ENCODE data around the gene GLA. TPM values are rescaled to one million over a fixed set of nuclear protein-coding genes. Genes with fewer than 3 reads are reported as not detected.

GLA gene
- polyA plus RNA-seq, 5 donors, result 23.9 to 31.4 (median 27.5) TPM

DNA sequence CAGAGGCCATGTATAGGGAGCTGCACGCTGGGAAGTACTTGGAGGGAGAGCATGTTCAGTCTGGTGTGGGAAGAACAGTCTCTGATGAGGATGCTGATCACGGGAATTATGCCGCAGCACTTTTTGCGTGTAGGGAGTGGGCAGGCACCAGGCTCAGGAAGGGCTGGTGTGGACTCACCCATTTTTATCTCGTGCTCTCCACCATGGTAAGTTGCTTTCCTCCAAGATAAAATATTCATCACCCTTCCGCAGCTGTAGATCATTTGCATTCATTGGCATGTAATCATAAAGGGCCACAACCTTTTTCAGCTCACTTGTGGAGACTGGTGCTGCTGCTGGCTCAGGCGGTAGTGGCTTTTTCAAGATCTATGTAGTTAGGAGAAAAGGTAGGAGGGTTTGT, 47.3 kb downstream of the GLA start:
- no peak for DNase-seq

GRCh38 chrX:101359966-101360365, 47.8 kb downstream of the GLA start:
- no peak for DNase-seq

- DNase-seq, result no peak
These were observed 50.4 kb downstream of the GLA start for GRCh38 chrX:101357166-101357795.

DNA sequence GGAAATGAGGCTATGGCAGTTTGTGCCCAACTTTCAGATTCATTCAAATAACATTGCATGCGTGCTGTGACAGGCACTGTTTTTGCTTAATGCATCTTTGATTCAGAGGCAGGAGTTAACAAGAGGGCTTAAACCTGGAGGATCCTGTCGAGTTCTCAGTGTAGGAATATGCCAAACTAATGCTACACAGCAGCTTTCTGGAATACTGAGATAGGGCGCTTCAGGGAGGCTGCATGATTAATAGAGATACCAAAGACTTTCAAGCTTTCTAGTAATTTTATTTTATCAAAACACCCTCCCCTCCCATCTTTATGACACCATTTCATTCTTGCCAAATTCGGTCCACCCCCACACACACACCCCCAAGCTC, 58.5 kb downstream of the GLA start:
- DNase-seq, result no peak

GRCh38 chrX:101348452-101349192, 59.1 kb downstream of the GLA start, which contains the start of gene TIMM8A:
TIMM8A (minus strand) TSS chrX:101348742; CDS start chrX:101348664, 78 bp downstream.
- peak; percentile 65 to 74 for DNase-seq

GRCh38 chrX:101347859-101348451, 59.8 kb downstream of the GLA start:
- DNase-seq, result no peak

Other genes starting within 250 kb of the GLA start
- gene DRP2, start 188.1 kb downstream of the GLA start, polyA plus RNA-seq (ENCODE audit: insufficient read depth in 1 of 5, insufficient read length in 5 of 5, low replicate concordance in 1 of 5), result 1 to 10 TPM; 1.4 to 2.1 (median 1.9) TPM
- under 1 TPM; 0.27 to 0.55 (median 0.37) TPM for gene TAF7L, start 116.6 kb downstream of the GLA start, polyA plus RNA-seq (ENCODE audit: insufficient read depth in 1 of 5, insufficient read length in 5 of 5, low replicate concordance in 1 of 5)
- gene TIMM8A, start 59.2 kb downstream of the GLA start, polyA plus RNA-seq (ENCODE audit: insufficient read depth in 1 of 5, insufficient read length in 5 of 5, low replicate concordance in 1 of 5), result 10 to 100 TPM; 11.3 to 15.6 (median 14.9) TPM
- gene BTK, start 21.7 kb downstream of the GLA start, polyA plus RNA-seq (ENCODE audit: insufficient read depth in 1 of 5, insufficient read length in 5 of 5, low replicate concordance in 1 of 5), result 1 to 10 TPM; 3.7 to 6.0 (median 4.2) TPM
- gene RPL36A, start 16.9 kb downstream of the GLA start, polyA plus RNA-seq (ENCODE audit: insufficient read depth in 1 of 5, insufficient read length in 5 of 5, low replicate concordance in 1 of 5), result 1,000 to 10,000 TPM; 1,178 to 1,967 (median 1,327) TPM
- gene HNRNPH2, start 297 bp upstream of the GLA start, polyA plus RNA-seq (ENCODE audit: insufficient read depth in 1 of 5, insufficient read length in 5 of 5, low replicate concordance in 1 of 5), result 100 to 1,000 TPM in 2 of 5 donors, 10 to 100 TPM in 3; 84.0 to 111 (median 98.1) TPM
- 10 to 100 TPM; 24.6 to 34.8 (median 29.8) TPM for gene ARMCX4, start 77.5 kb upstream of the GLA start, polyA plus RNA-seq (ENCODE audit: insufficient read depth in 1 of 5, insufficient read length in 5 of 5, low replicate concordance in 1 of 5)
- 10 to 100 TPM; 54.1 to 68.0 (median 55.1) TPM for gene ARMCX1, start 142.6 kb upstream of the GLA start, polyA plus RNA-seq (ENCODE audit: insufficient read depth in 1 of 5, insufficient read length in 5 of 5, low replicate concordance in 1 of 5)
- gene ARMCX6, start 210.1 kb upstream of the GLA start, polyA plus RNA-seq (ENCODE audit: insufficient read depth in 1 of 5, insufficient read length in 5 of 5, low replicate concordance in 1 of 5), result 100 to 1,000 TPM in 4 of 5 donors, 10 to 100 TPM in 1; 86.4 to 120 (median 102) TPM
- gene ARMCX3, start 215.2 kb upstream of the GLA start, polyA plus RNA-seq (ENCODE audit: insufficient read depth in 1 of 5, insufficient read length in 5 of 5, low replicate concordance in 1 of 5), result 100 to 1,000 TPM in 4 of 5 donors, 10 to 100 TPM in 1; 94.8 to 115 (median 113) TPM